Neuronal stem cell (in vitro differentiated cells): ENCODE results near the gene KIF5B.

Source experiments
- DNase-seq: peaks from one replicate; pipeline ENCODE4 v3.0.0-alpha.2; 2013; ENCODE audit warnings: low spot score
- H2AFZ ChIP-seq: one replicate; pipeline ENCODE4 v1.6.1; 2013; ENCODE audit warnings: mild to moderate bottlenecking, low read length, inconsistent platforms
- H2AK5ac ChIP-seq: 2 replicates; pipeline ENCODE4 v1.6.1; 2013; ENCODE audit warnings: low read depth, mild to moderate bottlenecking, inconsistent platforms, low read length, moderate library complexity, mixed read lengths
- H2BK120ac ChIP-seq: 2 replicates; pipeline ENCODE4 v1.6.1; 2013; ENCODE audit warnings: low read depth, mild to moderate bottlenecking, inconsistent platforms, low read length, moderate library complexity, mixed read lengths
- H2BK12ac ChIP-seq: one replicate; pipeline ENCODE4 v1.6.1; 2013; ENCODE audit warnings: low read length, inconsistent platforms
- H2BK15ac ChIP-seq: 2 replicates; pipeline ENCODE4 v1.6.1; 2013; ENCODE audit warnings: mild to moderate bottlenecking, low read length, inconsistent platforms, mixed read lengths
- H2BK5ac ChIP-seq: one replicate; pipeline ENCODE4 v1.6.1; 2013; ENCODE audit warnings: inconsistent platforms, mild to moderate bottlenecking, low read length, moderate library complexity
- H3K14ac ChIP-seq: one replicate; pipeline ENCODE4 v1.6.1; 2013; ENCODE audit warnings: low read length, inconsistent platforms
- H3K18ac ChIP-seq: 2 replicates; pipeline ENCODE4 v1.6.1; 2013; ENCODE audit warnings: low read length, inconsistent platforms
- H3K23ac ChIP-seq: 2 replicates; pipeline ENCODE4 v1.6.1; 2013; ENCODE audit warnings: low read depth, mild to moderate bottlenecking, mixed read lengths, low read length, inconsistent platforms; ENCODE audit not compliant: poor library complexity
- H3K27ac ChIP-seq: replicated peaks from 3 replicates; pipeline ENCODE4 v1.5.1; 2013; ENCODE audit warnings: low read length, inconsistent platforms
- H3K27me3 ChIP-seq, 3 experiments: 2 replicates each; pipeline ENCODE4 v1.6.1; 2013; ENCODE audit warnings: low read length in 3 of 3, mild to moderate bottlenecking in 2 of 3, inconsistent platforms in 1 of 3, low read depth in 1 of 3, mixed read lengths in 1 of 3, moderate library complexity in 1 of 3; ENCODE audit not compliant: control insufficient read depth in 3 of 3, insufficient read depth in 3 of 3
- H3K36me3 ChIP-seq, 2 donors: replicated peaks in 1 of 2; 2 replicates each; pipeline ENCODE4 v1.6.1; 2013; ENCODE audit warnings: low read length in 2 of 2; ENCODE audit not compliant: control insufficient read depth in 2 of 2, insufficient read depth in 2 of 2
- H3K4ac ChIP-seq: 2 replicates; pipeline ENCODE4 v1.6.1; 2013; ENCODE audit warnings: inconsistent platforms, mild to moderate bottlenecking, low read length, moderate library complexity
- H3K4me1 ChIP-seq, 2 donors: 1 replicate in 1 of 2; 2 replicates in 1 of 2; pipeline ENCODE4 v1.6.1; 2013; ENCODE audit warnings: low read length in 2 of 2, low read depth in 1 of 2; ENCODE audit not compliant: control insufficient read depth in 2 of 2, insufficient read depth in 1 of 2
- H3K4me2 ChIP-seq: one replicate; pipeline ENCODE4 v1.6.1; 2013; ENCODE audit warnings: mild to moderate bottlenecking, low read length, inconsistent platforms; ENCODE audit not compliant: insufficient read depth, poor library complexity, severe bottlenecking
- H3K4me3 ChIP-seq, 2 donors: 2 replicates each; pipeline ENCODE4 v1.5.1; 2013; ENCODE audit warnings: low read length in 2 of 2, mild to moderate bottlenecking in 2 of 2, inconsistent platforms in 1 of 2, moderate library complexity in 1 of 2
- H3K79me1 ChIP-seq: one replicate; pipeline ENCODE4 v1.6.1; 2013; ENCODE audit warnings: low read depth, mild to moderate bottlenecking, inconsistent platforms, low read length, moderate library complexity
- H3K9ac ChIP-seq: one replicate; pipeline ENCODE4 v1.6.1; 2013; ENCODE audit warnings: mild to moderate bottlenecking, low read depth, low read length, inconsistent platforms; ENCODE audit not compliant: poor library complexity
- H3K9me3 ChIP-seq, 2 donors: replicated peaks in 1 of 2; 2 replicates each; pipeline versions ENCODE3 to v1.6.1; 2013; ENCODE audit warnings: low read length in 2 of 2, mild to moderate bottlenecking in 2 of 2, inconsistent platforms in 1 of 2, low read depth in 1 of 2, mixed read lengths in 1 of 2, moderate library complexity in 1 of 2; ENCODE audit not compliant: control insufficient read depth in 2 of 2, insufficient read depth in 1 of 2
- H4K8ac ChIP-seq: one replicate; pipeline ENCODE4 v1.6.1; 2013; ENCODE audit warnings: low read depth, mild to moderate bottlenecking, inconsistent platforms, low read length, moderate library complexity
- H4K91ac ChIP-seq: one replicate; pipeline ENCODE4 v1.6.1; 2013; ENCODE audit warnings: low read length, low read depth, mild to moderate bottlenecking, inconsistent platforms; ENCODE audit not compliant: poor library complexity
- WGBS, 2 donors: extraction: QIAGEN DNeasy Blood & Tissue Kit; methylation state at CpG; one replicate each; pipeline ENCODE4 v1.1.7; 2013; ENCODE audit warnings: missing lambda C conversion rate in 2 of 2, mixed read lengths in 1 of 2; ENCODE audit not compliant: insufficient read length in 2 of 2, insufficient replicate concordance in 1 of 2; ENCODE audit errors: extremely low coverage in 2 of 2; 5-methylcytosine and 5-hydroxymethylcytosine counted together

Gene KIF5B

DNA sequence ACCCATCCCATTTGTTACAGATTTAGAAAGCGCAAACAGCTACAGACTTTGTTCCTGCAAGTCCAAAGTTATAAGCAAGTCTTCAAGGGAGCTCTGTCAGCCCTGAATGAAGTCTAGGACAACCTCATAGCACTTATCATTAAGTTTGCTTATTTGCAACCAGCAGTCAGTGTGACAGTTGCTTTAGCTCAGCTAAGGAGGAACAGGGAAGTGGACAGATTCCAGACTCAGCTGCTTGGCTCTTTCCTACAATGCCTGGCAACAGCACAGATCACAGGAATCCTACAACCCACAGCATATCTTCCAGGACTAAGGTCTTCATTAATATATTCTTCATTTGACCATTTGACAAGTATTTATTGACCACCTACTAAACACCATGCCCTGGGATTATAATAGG is 17.4 kb upstream of the KIF5B start:
- no peaks in the 10 kb centered on the region for H3K36me3 ChIP-seq
- H4K8ac ChIP-seq = no peak overlapping the region
- H3K18ac ChIP-seq = no peak overlapping the region
- no peak overlapping the region for H2BK5ac ChIP-seq
- no peak overlapping the region for H3K9ac ChIP-seq
- H3K27me3 ChIP-seq = no peaks in the 10 kb centered on the region
- no peak overlapping the region for H2AK5ac ChIP-seq
- H3K4me3 ChIP-seq = no peak overlapping the region
- no peak overlapping the region for H2BK15ac ChIP-seq
- DNase-seq = no peak
- H4K91ac ChIP-seq = no peak overlapping the region
- no peak overlapping the region for H3K14ac ChIP-seq
- no peak overlapping the region for H2BK12ac ChIP-seq
- H3K9me3 ChIP-seq = no peaks in the 10 kb centered on the region
- H3K79me1 ChIP-seq = no peaks in the 10 kb centered on the region
- H3K27ac ChIP-seq = no peak overlapping the region
- H3K4me1 ChIP-seq = peaks cover 0 to 3% of the 10 kb centered on the region in 2 donors
- no CpG with 5 or more reads among the region's 1 CpG for WGBS, 2 donors
- no peak overlapping the region for H3K4me2 ChIP-seq
- H3K4ac ChIP-seq = no peak overlapping the region
- H2AFZ ChIP-seq = no peak overlapping the region
- H3K23ac ChIP-seq = no peak overlapping the region
- no peak overlapping the region for H2BK120ac ChIP-seq

DNA sequence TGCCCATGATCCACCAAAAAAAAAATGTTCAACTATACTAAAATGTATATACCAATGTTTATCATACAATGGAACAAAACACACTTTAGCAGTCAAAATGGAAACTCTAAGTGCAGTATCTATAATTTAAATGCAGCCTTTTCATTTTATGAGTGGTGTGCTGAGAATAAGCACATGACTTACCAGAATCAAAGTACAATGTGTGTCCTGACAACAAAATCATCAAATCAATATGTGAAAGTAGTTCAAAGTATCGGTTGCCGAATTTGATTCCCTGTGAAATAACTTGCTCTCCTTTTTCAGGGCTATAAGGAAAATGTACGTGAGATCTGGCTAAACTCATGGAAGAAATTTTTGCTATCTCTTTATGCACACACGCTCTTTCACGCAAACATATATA is 16.9 kb upstream of the KIF5B start:
- no peak overlapping the region for H3K23ac ChIP-seq
- no peak overlapping the region for H3K4me2 ChIP-seq
- H2AFZ ChIP-seq = no peak overlapping the region
- no peak overlapping the region for H2BK5ac ChIP-seq
- no peak overlapping the region for H3K14ac ChIP-seq
- no peak overlapping the region for H3K27ac ChIP-seq
- no peak overlapping the region for H2AK5ac ChIP-seq
- H3K4me1 ChIP-seq = peaks cover 0 to 3% of the 10 kb centered on the region in 2 donors
- H2BK12ac ChIP-seq = no peak overlapping the region
- H3K18ac ChIP-seq = no peak overlapping the region
- H3K4ac ChIP-seq = no peak overlapping the region
- H3K36me3 ChIP-seq = no peaks in the 10 kb centered on the region
- H3K9me3 ChIP-seq = no peaks in the 10 kb centered on the region
- no peak for DNase-seq
- H3K9ac ChIP-seq = no peak overlapping the region
- no peaks in the 10 kb centered on the region for H3K27me3 ChIP-seq
- no peak overlapping the region for H2BK15ac ChIP-seq
- no CpG with 5 or more reads among the region's 5 CpGs for whole genome bisulfite sequencing, 2 donors
- H4K8ac ChIP-seq = no peak overlapping the region
- H2BK120ac ChIP-seq = no peak overlapping the region
- no peak overlapping the region for H3K4me3 ChIP-seq
- no peaks in the 10 kb centered on the region for H3K79me1 ChIP-seq
- H4K91ac ChIP-seq = no peak overlapping the region

DNA sequence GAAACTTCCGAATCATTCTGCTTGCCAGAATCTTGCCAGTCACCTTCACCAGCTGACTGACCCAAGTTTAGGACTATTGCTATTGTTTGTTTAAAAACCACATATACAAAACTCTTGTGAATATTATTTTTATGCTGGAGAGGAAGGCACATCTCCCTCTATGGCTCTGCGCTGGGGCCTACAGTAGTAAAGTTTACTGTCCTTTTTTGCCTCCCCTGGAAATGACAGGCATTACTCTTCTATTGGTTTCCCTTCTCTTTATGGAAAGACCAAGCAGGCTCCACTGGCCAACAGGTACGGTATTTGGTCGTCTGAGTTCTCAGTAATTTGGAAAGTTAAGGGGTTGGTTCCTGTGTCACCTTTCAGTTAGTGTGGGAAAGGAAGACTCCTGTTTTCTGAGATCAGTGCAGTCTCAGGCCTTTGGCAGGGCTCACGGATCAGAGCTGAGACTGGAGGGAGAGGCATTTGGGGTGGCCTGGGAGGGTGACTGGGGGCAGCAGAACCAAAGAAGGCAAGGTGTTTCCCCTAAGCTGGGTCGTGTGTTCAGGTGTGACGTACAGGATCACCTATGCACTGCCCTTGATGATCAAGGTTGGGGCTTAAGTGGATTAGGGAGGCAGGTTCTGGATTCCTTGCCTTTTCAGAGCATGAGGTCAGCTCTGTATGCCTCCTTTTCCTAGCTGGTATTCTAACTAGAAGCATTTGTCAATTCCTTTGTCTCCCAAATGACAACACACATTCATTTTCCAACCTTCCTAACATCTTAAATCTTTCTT is 16.0 kb upstream of the KIF5B start:
- Histone ChIP-seq H2AFZ (no peak overlapping the region), H3K9me3 (no peaks in the 10 kb centered on the region), H3K23ac (no peak overlapping the region), H4K91ac (no peak overlapping the region), H2AK5ac (no peak overlapping the region), H3K14ac (no peak overlapping the region), H3K79me1 (no peaks in the 10 kb centered on the region), H2BK12ac (no peak overlapping the region), H2BK120ac (no peak overlapping the region), H2BK5ac (no peak overlapping the region), H3K36me3 (no peaks in the 10 kb centered on the region), H3K9ac (no peak overlapping the region), H3K18ac (no peak overlapping the region), H3K27ac (no peak overlapping the region), H3K27me3 (no peaks in the 10 kb centered on the region), H3K4ac (no peak overlapping the region), H3K4me2 (no peak overlapping the region), H2BK15ac (no peak overlapping the region), H3K4me1 (peaks cover 0 to 3% of the 10 kb centered on the region in 2 donors), H3K4me3 (no peak overlapping the region), H4K8ac (no peak overlapping the region)
- no peak for DNase-seq
- WGBS, 2 donors = no CpG with 5 or more reads among the region's 7 CpGs

DNA sequence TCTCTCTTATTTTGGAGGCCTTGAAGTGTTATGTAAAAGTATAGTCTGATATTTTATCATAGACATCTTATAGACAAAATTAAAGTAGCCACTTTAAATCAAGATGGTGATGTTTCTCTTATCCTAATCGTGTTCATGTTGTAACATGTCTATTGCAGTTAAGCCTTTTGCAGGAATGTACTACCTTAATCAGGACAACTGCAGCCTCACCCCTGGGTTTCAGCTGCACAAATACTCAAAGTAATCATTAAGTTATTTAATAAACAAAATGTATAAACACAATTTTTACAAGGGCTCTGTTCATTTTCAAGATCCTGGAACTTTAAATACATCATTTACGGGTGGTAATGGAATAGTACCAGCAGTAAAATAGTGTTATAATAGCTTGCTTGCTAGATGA is 14.4 kb upstream of the KIF5B start:
- H4K8ac ChIP-seq = no peak overlapping the region
- peaks cover 0 to 3% of the 10 kb centered on the region in 2 donors for H3K4me1 ChIP-seq
- H3K36me3 ChIP-seq = no peaks in the 10 kb centered on the region

More for the DNA sequence above, 14.4 kb upstream of the KIF5B start:
- H2BK12ac ChIP-seq = no peak overlapping the region
- DNase-seq = no peak
- no peak overlapping the region for H2BK5ac ChIP-seq
- no peak overlapping the region for H3K4ac ChIP-seq
- no peaks in the 10 kb centered on the region for H3K9me3 ChIP-seq
- no CpG with 5 or more reads among the region's 2 CpGs for WGBS, 2 donors
- H2BK15ac ChIP-seq = no peak overlapping the region
- no peak overlapping the region for H3K9ac ChIP-seq
- no peak overlapping the region for H3K14ac ChIP-seq
- no peak overlapping the region for H3K4me2 ChIP-seq
- no peak overlapping the region for H2AK5ac ChIP-seq
- H2AFZ ChIP-seq = no peak overlapping the region
- H3K27me3 ChIP-seq = no peaks in the 10 kb centered on the region
- H3K27ac ChIP-seq = no peak overlapping the region
- H3K4me3 ChIP-seq = no peak overlapping the region
- no peak overlapping the region for H3K23ac ChIP-seq
- no peak overlapping the region for H2BK120ac ChIP-seq
- no peak overlapping the region for H4K91ac ChIP-seq
- H3K18ac ChIP-seq = no peak overlapping the region
- H3K79me1 ChIP-seq = no peaks in the 10 kb centered on the region
